ENCODE data around the gene CHRNG. TPM values are rescaled to one million over a fixed set of nuclear protein-coding genes. Genes with fewer than 3 reads are reported as not detected.

The CHRNG gene
- total and polyA plus RNA-seq, 2 experiments from 2014 or later: not detected

DNA sequence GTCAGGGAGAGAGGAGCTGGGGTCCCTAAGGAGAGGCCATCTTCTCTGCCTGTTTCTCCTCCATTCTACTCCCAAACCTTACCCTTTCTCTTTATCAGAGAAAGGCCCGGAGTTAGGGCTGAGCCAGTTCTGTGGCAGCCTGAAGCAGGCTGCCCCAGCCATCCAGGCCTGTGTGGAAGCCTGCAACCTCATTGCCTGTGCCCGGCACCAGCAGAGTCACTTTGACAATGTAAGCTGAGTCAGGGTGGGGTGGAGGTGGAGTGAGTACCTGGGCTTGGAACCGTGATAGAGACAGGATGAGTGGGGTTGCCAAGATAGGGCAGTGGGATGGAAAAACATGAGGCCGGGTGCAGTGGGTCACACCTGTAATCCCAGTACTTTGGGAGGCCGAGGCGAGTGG is 5.2 kb downstream of the CHRNG start (continued):
- TF ChIP-seq, protein P1, sequence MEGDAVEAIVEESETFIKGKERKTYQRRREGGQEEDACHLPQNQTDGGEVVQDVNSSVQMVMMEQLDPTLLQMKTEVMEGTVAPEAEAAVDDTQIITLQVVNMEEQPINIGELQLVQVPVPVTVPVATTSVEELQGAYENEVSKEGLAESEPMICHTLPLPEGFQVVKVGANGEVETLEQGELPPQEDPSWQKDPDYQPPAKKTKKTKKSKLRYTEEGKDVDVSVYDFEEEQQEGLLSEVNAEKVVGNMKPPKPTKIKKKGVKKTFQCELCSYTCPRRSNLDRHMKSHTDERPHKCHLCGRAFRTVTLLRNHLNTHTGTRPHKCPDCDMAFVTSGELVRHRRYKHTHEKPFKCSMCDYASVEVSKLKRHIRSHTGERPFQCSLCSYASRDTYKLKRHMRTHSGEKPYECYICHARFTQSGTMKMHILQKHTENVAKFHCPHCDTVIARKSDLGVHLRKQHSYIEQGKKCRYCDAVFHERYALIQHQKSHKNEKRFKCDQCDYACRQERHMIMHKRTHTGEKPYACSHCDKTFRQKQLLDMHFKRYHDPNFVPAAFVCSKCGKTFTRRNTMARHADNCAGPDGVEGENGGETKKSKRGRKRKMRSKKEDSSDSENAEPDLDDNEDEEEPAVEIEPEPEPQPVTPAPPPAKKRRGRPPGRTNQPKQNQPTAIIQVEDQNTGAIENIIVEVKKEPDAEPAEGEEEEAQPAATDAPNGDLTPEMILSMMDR (conservative IDR thresholded peaks at IDR 0.05; ENCODE audit: low read depth in 2 of 2): no peak
- TF ChIP-seq, protein P2, sequence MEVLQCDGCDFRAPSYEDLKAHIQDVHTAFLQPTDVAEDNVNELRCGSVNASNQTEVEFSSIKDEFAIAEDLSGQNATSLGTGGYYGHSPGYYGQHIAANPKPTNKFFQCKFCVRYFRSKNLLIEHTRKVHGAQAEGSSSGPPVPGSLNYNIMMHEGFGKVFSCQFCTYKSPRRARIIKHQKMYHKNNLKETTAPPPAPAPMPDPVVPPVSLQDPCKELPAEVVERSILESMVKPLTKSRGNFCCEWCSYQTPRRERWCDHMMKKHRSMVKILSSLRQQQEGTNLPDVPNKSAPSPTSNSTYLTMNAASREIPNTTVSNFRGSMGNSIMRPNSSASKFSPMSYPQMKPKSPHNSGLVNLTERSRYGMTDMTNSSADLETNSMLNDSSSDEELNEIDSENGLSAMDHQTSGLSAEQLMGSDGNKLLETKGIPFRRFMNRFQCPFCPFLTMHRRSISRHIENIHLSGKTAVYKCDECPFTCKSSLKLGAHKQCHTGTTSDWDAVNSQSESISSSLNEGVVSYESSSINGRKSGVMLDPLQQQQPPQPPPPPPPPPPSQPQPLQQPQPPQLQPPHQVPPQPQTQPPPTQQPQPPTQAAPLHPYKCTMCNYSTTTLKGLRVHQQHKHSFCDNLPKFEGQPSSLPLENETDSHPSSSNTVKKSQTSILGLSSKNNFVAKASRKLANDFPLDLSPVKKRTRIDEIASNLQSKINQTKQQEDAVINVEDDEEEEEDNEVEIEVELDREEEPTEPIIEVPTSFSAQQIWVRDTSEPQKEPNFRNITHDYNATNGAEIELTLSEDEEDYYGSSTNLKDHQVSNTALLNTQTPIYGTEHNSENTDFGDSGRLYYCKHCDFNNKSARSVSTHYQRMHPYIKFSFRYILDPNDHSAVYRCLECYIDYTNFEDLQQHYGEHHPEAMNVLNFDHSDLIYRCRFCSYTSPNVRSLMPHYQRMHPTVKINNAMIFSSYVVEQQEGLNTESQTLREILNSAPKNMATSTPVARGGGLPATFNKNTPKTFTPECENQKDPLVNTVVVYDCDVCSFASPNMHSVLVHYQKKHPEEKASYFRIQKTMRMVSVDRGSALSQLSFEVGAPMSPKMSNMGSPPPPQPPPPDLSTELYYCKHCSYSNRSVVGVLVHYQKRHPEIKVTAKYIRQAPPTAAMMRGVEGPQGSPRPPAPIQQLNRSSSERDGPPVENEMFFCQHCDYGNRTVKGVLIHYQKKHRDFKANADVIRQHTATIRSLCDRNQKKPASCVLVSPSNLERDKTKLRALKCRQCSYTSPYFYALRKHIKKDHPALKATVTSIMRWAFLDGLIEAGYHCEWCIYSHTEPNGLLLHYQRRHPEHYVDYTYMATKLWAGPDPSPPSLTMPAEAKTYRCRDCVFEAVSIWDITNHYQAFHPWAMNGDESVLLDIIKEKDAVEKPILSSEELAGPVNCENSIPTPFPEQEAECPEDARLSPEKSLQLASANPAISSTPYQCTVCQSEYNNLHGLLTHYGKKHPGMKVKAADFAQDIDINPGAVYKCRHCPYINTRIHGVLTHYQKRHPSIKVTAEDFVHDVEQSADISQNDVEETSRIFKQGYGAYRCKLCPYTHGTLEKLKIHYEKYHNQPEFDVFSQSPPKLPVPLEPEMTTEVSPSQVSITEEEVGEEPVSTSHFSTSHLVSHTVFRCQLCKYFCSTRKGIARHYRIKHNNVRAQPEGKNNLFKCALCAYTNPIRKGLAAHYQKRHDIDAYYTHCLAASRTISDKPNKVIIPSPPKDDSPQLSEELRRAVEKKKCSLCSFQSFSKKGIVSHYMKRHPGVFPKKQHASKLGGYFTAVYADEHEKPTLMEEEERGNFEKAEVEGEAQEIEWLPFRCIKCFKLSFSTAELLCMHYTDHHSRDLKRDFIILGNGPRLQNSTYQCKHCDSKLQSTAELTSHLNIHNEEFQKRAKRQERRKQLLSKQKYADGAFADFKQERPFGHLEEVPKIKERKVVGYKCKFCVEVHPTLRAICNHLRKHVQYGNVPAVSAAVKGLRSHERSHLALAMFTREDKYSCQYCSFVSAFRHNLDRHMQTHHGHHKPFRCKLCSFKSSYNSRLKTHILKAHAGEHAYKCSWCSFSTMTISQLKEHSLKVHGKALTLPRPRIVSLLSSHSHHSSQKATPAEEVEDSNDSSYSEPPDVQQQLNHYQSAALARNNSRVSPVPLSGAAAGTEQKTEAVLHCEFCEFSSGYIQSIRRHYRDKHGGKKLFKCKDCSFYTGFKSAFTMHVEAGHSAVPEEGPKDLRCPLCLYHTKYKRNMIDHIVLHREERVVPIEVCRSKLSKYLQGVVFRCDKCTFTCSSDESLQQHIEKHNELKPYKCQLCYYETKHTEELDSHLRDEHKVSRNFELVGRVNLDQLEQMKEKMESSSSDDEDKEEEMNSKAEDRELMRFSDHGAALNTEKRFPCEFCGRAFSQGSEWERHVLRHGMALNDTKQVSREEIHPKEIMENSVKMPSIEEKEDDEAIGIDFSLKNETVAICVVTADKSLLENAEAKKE (CRISPR knock-in tag; IDR thresholded peaks at IDR 0.05): no peak
- no peak for TF ChIP-seq ZNF114 (CRISPR knock-in tag; IDR thresholded peaks at IDR 0.05)
- no peak for TF ChIP-seq NANOG (IDR thresholded peaks at IDR 0.05; ENCODE audit: borderline replicate concordance)
- TF ChIP-seq EZH2phosphoT487 (IDR thresholded peaks at IDR 0.05; ENCODE audit: unreplicated experiment): no peak

DNA sequence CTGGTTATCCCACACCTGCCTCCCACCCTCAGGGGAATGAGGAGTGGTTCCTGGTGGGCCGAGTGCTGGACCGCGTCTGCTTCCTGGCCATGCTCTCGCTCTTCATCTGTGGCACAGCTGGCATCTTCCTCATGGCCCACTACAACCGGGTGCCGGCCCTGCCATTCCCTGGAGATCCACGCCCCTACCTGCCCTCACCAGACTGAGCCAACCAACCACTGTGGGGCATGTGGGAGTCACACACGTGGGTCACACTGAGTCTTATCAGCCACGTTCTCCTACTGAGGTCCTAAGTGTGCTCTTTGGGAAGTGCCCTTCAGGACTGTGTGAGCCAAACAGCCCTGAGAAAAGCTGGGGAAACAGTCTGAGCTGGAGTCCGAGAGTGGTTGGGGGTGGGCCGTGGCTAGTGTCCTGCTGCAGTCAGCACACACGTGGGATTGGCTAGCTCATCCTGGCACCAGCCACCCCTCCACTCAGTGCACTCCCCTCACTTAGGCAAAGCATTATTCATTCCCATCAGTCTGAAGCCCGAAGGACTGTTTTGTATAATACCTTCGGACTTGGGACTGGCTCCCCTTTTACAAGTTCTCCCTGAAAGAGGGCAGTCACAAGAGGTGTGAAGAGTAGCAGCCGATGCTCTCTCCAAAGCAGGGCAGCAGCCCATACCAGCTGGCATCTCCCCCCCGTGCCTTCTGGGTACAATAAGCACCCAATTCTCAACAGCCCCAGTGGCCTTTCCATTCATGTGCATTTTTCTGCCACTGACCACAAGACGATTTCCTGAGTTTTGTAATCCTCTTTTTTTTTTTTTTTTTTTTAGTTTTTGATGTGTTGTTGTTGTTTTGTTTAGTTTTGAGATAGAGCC is 6.3 kb downstream of the CHRNG start:
- Histone ChIP-seq H3K4me2 (no peak overlapping the region), H3K4me3 (no peak overlapping the region), H3K27me3 (ENCODE audit: insufficient read depth) (no peaks in the 10 kb centered on the region), H3F3A (replicated peaks; ENCODE audit: low read depth) (peaks cover 8% of the 10 kb centered on the region), H3K4me1 (ENCODE audit: insufficient read depth) (peaks cover 5% of the 10 kb centered on the region), H3K79me2 (replicated peaks; ENCODE audit: insufficient read depth) (peaks cover 38% of the 10 kb centered on the region), H3K36me3 (ENCODE audit: insufficient read depth) (peaks cover 7% of the 10 kb centered on the region; the same call in 1 of the 2 replicates), H4K20me1 (replicated peaks; ENCODE audit: insufficient read depth) (0 out of 2 replicates have a peak, but pooled peaks cover 3% of the 10 kb centered on the region), H3K9me2 (ENCODE audit: insufficient read depth) (no peaks in the 10 kb centered on the region), H2AFZ (no peak overlapping the region), H3K27ac (ENCODE audit: low read depth) (no peak overlapping the region)
- H3K27ac Mint-ChIP-seq: no peak overlapping the region
- peaks cover 11% of the 10 kb centered on the region for H3K27me3 Mint-ChIP-seq (ENCODE audit: insufficient read depth, low read depth, poor library complexity)
- peaks cover 15% of the 10 kb centered on the region; the same call in 2 of the 3 replicates for H3K9me3 Mint-ChIP-seq
- peaks cover 36% of the 10 kb centered on the region for H3K36me3 Mint-ChIP-seq (ENCODE audit: low read depth)
- H3K4me3 Mint-ChIP-seq: no peak overlapping the region
- peaks cover 10% of the 10 kb centered on the region for H3K4me1 Mint-ChIP-seq
- ATAC-seq (no peak), DNase-seq (ENCODE audit: low spot score) (no peak)
- TF ChIP-seq ZNF114 (CRISPR knock-in tag; IDR thresholded peaks at IDR 0.05) (no peak), JUNB (IDR thresholded peaks at IDR 0.05; ENCODE audit: unreplicated experiment) (no peak)
- TF ChIP-seq, protein P2 (CRISPR knock-in tag; IDR thresholded peaks at IDR 0.05): no peak
